M059J (cell line): ENCODE data around the gene PTCHD4. TPM values are rescaled to one million over a fixed set of nuclear protein-coding genes. Genes with fewer than 3 reads are reported as not detected.
A peak's percentile ranks its signal among the peaks of the same experiment; 100 is the strongest.
"Not testable (repeated sequence)": the region's sequence is repeated elsewhere in the genome, so short reads cannot be mapped to it uniquely, and the experiment has no call there.

Source experiments
- DNase-seq: peaks from one replicate; pipeline ENCODE4 v3.0.0-alpha.2; 2012; ENCODE audit warnings: low read depth
- total RNA-seq: library from RNA; depleted of rRNA; stranded (reverse); fragments of >200 nt; shearing (Covaris generic); gene quantifications from 2 replicates; pipeline ENCODE4 v1.2.3, GENCODE V29; 2014; rRNA removed

PTCHD4 gene
- 0.15 and 1.3 TPM in 2 replicates for total RNA-seq

DNA sequence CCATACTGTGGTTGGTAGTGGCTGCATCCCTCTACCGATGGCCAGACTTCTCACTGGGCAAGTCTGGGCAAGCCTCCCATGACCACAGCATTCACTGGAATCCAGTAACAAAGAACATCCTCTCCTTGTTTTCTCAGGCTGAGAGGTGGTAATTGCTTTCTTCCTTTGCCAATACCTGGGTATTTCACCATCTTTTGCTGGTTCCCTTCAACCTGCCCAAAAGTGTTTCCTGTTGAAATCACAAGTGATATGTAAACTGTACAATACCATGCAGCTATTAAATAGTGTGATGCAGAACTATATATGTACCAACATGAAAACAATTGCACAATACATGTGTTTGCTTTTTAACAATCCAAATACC lies at the start of gene PTCHD4:
PTCHD4 (minus strand) TSS at position 55 of the 364 bp plus-strand sequence. CDS start 42,240 bp downstream, outside the sequence.
- DNase-seq = peak; percentile 74

DNA sequence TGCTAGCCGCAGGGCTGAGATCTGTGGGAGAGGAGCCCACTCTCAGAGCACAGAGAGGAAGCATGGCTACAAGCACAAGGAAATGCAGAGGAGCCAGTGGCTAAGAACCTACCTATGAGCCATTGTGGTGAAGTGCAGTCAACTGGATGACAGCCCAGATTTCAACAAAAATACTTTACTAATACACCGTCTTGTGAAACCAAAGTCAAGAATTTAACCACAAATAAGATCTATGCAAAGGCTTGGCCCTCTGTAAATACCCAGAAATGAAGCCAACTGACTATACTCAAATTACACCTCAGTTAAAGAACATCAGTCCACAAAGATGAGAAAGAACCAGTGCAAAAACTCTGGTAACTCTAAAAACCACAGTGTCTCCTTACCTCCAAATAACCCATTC lies 40.1 kb upstream of the PTCHD4 start:
- DNase-seq = peak; percentile 98

DNA sequence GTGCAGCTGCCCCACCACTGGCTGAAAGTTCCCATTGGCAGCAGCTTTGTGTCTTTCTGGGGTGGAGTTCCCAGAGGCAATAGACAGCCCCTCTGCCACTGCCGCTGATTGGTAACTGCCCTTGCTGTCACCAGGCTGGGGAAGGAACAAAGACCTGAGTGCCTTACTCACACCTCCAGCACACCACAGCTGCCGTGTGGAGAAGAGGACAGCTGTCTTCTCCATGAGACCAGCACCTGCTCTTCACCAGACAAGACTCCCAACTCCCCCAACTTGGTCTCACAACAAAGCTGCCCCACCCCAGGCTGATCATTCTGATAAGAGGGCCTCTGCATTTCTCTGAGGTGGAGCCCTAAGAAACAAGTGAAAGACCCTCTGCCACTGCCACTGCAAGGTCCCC lies 39.7 kb upstream of the PTCHD4 start:
- peak; percentile 43 for DNase-seq

DNA sequence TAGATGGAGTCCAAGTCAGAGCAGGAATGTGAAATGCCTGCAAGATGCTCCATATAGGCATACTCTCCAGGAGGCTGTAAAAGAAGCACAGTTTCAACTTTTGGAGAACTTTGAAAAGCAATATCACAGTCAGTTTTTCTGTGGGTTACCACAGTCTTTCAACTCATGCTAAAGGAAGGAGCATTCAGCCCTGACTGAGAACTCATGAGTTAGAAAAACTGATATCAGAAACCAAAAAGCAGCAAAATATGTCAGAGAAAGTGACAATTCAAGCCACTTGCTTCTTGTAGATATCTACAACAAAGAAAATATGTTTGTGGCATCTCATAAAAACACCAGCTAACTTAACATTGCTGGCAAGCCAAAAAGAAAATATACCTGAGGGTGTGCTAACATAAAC lies 36.1 kb upstream of the PTCHD4 start:
- no peak for DNase-seq

DNA sequence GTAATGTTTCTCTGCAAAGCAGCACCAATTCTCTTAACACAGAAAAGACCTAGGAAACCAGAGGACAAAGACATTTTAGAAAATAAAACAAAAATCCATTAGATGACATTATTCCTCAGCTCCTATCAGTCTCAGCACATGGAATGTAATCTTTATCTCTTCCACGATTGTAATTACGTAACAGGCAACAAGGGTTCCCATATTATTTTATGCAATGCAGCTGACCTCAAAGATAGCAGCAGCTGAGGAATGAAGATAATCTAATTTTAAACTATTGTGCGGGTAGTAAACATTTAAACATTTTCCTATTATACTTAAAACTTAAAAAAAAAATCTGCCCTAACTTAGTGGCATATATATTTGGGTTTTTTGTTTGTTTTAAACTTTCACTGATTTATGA lies 33.0 kb upstream of the PTCHD4 start:
- no peak for DNase-seq

DNA sequence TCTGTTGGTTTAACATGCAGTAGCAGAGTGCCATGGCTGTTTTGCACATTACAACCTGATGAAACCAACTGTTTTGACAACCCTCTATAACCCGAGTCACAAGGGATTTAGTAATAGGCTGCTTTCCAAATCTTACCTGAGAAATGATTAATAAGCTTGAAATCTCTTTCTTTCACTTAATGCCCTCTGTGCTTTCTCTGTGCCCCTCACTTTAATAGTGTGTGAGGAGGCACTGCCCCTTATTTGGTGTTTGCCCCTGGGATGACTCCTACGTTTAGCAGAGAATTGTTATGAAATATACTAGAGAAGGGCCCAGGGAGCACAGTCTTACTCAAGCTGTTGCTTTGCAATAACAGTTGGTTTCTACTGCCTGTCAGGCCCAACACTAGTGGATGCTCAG lies 31.0 kb upstream of the PTCHD4 start:
- DNase-seq = peak; percentile 32

DNA sequence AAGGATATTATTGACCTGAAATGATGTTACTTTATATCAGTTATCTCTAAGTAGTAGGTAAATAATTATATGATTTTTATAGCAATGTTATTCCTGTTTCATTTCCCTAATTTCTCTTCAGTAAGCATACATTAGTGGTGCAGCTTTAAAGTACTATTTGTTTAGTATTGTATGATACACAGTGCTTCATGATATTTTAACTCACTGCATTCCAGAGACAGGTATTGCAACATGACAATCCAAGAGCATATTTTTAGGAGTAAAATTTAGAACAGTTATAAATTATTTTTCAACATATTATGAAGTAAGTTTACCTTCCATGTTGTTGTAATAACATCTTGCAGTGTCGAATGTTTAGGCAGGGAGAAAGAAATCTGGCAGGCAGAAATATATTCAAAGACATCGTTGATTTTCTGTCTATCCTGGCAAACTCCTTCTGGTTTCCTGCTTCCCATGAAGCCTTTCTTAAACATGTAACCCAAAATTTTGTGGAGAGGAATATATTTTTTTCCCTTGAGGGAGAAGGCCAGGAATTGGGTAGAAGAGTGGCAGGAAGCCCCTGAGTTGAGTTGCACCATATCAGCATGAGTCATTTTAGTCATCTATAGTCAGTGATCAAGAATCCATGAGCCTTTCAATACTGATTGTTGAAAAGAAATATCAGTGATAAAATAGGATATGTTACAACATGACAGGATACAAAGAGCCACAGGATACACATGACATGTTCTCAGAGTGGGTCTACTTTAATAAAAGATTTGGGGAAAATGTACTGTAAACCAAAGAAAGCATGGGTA lies 29.0 kb upstream of the PTCHD4 start:
- DNase-seq = no peak

DNA sequence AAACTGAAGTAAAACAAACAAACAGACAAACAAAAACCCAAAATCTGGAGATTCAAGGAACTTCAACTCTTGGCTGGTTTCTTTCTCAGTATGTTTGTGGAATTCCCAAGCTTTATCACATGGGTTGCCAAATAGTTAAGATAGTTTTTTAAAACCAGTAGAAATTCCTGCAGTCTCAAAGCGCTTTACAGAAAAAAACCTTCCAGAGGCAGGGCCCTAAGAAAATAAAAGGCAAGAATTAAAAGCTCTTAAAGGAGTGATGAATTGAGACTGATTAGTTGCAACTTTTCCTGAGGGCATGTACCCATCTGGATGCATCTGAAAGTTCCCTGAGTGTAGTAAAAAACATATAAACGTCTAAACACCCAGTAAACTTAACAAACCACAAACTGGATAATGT lies 25.9 kb upstream of the PTCHD4 start:
- peak; percentile 91 for DNase-seq

DNA sequence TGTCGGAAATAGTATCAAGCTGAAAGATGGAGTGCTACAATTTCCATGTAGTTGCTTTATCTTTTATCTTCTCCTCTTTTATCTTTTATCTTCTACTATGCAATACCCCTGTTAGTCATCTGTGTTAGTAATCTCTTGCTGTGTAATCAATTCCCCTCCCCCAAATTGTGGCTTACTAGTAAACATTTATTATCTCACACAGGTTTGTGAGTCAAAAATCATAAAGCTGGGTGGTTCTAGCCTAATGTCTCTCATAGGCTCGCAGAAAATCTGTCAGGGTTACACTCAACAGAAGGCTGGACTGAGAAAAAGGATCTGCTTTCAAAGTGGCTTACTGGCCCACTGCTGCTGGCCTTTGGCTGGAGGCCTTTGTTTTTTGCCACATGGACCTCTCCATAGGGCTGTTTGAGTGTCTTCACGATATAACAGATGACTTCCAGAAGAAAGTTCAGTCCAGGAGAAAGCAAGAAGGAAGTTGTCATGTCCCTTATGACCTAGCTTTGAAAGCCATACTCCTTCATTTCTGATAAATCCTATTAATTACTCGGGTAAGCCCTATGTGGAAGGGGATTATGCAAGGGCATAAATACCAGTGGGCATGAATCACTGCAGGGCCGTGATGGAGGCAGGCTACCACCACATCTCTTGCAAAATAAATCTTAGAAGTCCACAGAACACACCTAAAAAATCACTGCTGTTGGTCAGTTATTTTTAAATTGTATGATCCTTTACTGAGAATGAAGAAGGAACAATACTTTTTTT lies 24.5 kb upstream of the PTCHD4 start:
- peak; percentile 90 for DNase-seq

DNA sequence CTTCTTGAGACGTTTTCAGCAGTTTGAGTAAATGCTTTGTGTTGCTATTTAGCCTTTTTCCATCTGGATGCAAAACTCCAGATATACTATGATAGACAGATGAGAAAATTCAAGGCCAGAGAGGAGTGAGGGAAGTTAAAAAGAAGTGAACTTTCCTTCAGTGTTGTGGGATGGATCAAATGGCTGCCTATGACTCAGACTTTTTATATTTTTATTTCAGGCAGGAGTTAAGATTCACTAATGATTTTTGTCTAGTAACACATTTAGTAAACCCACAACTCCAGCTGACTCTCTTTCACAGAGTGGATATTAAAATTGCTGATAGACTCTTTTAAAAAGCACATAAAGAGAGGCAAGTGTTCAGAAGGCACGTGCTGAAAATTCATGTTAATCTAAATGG lies 23.2 kb upstream of the PTCHD4 start:
- peak; percentile 51 for DNase-seq

DNA sequence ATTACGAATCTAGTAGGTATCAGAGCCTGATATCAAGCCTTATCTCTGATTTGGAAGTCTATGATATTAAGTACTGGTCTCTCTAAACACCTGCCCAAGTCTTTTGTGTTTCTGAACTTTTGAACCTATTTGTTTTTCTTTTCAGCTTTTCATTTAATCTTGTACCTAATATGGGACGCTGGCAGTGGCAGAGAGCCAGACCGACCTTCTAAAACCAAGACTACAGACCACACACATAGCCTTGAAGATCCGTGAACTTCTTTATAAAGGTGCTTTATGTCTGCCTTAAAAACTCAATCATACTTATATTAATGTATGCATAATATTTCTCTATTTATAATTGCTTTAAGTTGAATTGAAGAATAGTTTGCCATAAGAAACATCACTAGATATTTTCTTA lies 12.6 kb upstream of the PTCHD4 start:
- no peak for DNase-seq

DNA sequence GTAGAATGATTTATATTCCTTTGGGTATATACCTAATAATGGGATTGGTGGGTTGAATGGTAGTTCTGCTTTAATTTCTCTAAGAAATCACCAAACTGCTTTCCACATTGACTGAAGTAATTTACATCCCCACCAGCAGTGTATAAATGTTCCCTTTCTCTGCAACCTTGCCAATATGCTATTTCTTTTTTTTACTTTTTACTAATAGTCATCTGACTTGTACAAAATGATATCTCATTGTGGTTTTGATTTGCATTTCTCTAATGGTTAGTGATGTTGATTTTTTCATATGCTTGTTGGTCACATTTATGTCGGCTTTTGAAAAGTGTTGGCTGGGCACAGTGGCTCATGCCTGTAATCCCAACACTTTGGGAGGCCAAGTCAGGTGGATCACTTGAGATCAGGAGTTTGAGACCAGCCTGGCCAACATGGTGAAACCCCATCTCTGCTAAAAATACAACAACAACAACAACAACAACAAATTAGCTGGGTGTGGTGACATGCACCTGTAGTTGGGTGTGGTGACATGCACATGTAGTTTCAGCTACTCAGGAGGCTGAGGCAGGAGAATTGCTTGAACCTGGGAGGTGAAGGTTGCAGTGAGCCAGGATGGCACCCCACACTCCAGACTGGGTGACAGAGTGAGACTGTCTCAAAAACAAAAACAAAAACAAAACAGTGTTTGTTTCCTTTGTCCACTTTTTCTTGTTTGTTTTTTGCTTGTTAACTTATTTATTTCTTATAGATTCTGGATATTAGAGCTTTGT lies 11.2 kb upstream of the PTCHD4 start:
- not testable (repeated sequence) for DNase-seq

DNA sequence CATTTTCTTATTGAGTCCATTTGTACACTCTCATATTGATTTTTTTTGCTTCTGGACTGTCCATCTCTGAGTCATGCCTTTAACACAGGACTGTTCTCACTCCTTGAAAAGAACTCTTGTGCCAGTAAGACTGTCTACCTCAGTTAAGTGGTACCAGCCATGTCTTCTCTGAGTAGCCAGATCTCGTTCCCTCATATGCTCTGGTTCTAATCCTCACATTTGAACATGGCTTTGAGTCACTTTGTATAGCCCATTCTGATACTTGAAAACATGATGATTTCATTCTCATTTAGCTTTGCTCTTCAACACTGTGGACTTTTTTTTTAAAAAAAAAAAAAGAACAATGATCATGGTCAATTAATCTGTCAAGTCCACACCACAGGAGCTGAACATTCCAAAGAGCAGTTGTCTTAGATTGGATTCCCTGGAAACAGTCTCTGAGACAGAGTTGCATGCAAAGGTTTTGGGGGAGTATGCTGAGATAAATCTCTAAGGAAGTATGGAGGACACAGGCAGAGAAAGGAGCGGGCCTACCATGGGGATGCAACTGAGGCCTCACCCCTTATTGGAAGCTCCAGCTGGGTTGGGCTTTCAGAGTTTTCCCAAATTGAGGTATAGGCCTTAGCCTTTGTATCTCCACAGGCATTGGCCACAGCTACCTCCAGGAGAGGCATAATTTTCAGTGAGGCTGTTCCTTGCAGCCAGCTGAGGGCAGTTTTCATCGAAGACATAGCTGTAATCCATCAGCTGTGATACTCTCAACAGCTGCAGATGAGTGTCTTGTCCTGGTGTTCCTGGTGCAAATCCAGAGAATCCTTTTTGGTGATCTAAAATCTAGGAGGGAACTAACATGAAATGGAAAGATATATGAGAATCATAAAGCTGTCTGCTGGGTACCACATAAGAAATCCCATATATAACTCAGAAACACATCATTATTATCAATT lies 6.0 kb upstream of the PTCHD4 start:
- no peak for DNase-seq

DNA sequence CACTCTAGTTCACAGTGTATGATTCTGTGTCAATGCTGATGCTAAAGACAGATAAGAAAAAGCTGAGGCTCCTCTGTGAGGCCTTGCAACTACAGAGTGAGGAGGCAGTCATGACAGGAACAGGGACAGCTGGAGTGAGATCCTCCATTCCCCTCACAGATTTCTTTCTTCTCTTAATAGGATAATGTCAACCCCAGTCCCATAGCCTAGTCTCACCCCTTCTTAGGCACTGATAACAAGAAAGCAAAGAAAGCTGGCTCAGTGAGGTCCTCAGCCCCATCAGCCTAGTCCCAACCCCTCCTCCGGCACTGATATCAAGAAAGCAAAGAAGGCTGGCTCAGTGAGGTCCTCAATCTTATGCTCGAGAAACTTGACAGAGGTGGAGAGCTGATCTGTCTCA lies 2.1 kb upstream of the PTCHD4 start:
- no peak for DNase-seq

DNA sequence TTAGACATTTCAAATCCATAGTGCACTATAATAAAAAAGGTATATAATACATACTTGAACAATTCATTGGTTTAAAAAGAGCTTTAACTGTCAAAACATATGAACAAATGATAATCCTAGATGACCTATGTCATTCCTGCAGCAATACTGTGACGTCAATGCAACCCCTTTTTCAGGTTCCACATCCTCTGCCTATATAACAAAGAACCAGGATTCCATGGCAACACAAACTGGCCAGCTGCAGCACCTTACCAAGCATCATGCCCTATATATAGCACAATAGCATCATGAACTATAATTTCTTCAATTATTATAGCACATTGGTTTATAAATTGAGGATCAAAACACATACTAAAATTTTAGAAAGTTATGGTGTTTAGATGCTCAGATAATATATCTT lies 578 bp upstream of the PTCHD4 start:
- DNase-seq = no peak

DNA sequence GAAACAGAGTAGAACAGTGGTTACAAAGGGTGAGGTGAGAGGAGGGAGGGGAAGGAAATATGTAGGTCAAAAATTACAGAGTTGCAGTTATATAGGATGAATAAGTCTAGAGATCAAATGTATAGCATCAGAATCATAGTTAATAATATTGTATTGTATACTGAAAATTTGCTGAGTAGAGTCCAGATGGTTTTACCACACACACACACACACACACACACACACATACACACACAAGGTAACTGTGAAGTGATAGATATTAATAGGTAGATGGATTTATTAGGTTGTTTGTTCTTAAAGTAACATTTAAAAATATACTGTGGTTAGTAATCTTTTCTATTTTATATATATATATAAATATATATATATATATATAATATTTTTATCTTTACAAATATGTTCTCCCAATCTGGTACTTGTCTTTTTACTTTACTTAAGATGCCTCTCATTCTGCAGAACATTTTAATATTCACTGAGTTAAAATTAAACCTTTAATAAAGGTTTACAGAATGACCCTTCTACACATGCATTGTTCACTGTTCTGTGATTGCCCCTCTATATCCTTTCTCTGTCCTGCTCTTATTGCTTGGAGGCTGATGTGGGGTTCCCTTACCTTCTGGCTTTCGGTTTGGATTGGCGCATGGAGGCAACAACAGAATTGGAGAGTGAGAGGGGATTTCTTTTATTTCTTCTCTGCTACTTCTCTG lies 408 bp downstream of the PTCHD4 start:
- no peak for DNase-seq

DNA sequence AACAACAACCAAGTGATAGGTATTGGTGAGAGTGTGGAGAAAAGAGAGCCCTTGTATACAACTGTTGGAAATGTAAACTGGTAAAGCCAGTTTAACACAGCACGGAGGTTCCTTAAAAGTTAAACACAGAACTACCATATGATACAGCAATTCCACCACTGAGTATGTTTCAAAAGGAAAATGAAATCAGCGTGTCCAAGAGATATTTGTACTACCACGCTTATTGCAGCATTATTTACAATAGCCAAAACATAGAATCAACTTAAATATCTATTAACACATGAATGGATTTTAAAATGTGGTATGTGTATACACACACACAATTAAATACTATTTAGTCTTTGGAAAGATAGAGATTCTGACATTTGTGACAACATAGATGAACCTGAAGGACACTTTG lies 1.1 kb downstream of the PTCHD4 start:
- DNase-seq = no peak

DNA sequence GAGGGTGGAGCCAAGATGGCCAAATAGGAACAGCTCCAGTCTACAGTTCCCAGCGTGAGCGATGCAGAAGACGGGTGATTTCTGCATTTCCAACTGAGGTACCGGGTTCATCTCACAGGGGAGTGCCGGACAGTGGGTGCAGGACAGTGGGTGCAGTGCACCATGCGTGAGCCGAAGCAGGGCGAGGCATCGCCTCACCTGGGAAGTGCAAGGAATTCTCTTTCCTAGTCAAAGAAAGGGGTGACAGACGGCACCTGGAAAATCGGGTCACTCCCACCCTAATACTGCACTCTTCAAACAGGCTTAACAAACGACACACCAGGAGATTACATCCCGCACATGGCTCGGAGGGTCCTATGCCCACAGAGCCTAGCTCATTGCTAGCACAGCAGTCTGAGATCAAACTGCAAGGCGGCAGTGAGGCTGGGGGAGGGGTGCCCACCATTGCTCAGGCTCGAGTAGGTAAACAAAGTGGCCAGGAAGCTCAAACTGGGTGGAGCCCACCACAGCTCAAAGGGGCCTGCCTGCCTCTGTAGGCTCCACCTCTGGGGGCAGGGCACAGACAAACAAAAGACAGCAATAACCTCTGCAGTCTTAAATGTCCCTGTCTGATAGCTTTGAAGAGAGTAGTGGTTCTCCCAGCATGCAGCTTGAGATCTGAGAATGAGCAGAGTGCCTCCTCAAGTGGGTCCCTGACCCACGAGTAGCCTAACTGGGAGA lies 8.4 kb downstream of the PTCHD4 start:
- not testable (repeated sequence) for DNase-seq

DNA sequence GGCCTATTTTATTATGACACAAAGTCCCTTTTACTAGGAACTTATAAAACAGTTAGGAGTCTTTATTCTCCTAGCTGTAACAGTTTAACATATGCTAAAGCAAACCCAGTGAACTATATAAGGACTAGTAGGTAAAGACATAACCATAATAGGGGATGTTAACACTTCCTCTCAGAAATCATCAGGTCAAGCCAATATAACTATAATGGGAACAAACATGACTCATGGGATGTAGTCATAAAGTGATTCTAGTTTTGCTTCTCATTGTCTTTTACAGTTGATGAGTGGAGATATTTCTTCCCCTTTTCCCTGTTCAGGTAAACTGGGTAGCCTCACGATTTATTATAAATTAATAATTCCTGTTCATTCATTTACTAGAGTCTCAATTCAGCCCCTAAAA lies 9.7 kb downstream of the PTCHD4 start:
- DNase-seq = peak; percentile 59

DNA sequence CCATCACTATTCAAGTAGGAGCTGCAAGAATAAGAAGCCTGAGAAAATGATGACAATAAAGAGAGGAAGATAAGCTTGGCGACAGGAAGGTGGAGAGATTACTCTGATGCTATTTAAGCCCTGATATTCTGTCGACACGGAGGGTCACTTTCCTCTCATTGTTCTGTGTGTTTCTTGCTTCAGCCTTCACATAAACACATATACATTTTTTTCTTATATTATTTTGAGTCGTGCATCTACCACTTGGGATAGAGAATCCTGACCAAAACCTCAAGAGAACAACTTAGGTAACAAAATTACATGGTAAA lies 10.5 kb downstream of the PTCHD4 start:
- no peak for DNase-seq
